ENCODE measurements around the gene EIF4EBP3.

EIF4EBP3 gene

DNA sequence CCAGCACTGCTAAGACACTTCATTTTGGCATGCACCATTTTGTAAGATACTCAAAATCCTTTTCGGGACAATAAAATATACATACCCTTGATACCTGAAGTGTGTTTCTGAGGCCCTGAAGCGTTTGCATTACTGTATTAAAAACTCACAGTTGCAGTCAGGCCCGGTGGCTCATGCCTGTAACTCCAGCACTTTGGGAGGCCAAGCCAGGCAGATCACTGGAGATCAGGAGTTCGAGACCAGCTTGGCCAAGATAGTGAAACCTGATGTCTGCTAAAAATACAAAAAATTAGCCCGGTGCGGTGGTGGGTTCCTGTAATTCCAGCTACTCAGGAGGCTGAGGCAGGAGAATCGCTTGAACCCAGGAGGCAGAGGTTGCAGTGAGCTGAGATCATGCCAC, 2.5 kb upstream of the EIF4EBP3 start:
- TF ChIP-seq FOXP2 (optimal IDR thresholded peaks at IDR 0.05; ENCODE audit: borderline replicate concordance, extremely low read depth, extremely low read length, insufficient read depth) (no peak), TAF1 (IDR thresholded peaks at IDR 0.05; ENCODE audit: borderline replicate concordance, insufficient read depth, low read length) (no peak), POLR2AphosphoS5 (IDR thresholded peaks at IDR 0.05; ENCODE audit: low read depth, low read length) (no peak), SIN3A (IDR thresholded peaks at IDR 0.05; ENCODE audit: borderline replicate concordance, insufficient read depth, low read length) (no peak)
- TF ChIP-seq, protein P1, sequence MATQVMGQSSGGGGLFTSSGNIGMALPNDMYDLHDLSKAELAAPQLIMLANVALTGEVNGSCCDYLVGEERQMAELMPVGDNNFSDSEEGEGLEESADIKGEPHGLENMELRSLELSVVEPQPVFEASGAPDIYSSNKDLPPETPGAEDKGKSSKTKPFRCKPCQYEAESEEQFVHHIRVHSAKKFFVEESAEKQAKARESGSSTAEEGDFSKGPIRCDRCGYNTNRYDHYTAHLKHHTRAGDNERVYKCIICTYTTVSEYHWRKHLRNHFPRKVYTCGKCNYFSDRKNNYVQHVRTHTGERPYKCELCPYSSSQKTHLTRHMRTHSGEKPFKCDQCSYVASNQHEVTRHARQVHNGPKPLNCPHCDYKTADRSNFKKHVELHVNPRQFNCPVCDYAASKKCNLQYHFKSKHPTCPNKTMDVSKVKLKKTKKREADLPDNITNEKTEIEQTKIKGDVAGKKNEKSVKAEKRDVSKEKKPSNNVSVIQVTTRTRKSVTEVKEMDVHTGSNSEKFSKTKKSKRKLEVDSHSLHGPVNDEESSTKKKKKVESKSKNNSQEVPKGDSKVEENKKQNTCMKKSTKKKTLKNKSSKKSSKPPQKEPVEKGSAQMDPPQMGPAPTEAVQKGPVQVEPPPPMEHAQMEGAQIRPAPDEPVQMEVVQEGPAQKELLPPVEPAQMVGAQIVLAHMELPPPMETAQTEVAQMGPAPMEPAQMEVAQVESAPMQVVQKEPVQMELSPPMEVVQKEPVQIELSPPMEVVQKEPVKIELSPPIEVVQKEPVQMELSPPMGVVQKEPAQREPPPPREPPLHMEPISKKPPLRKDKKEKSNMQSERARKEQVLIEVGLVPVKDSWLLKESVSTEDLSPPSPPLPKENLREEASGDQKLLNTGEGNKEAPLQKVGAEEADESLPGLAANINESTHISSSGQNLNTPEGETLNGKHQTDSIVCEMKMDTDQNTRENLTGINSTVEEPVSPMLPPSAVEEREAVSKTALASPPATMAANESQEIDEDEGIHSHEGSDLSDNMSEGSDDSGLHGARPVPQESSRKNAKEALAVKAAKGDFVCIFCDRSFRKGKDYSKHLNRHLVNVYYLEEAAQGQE (IDR thresholded peaks at IDR 0.05; ENCODE audit: insufficient read depth in 1 of 2, low read depth in 2 of 2, low read length in 2 of 2): no peak

DNA sequence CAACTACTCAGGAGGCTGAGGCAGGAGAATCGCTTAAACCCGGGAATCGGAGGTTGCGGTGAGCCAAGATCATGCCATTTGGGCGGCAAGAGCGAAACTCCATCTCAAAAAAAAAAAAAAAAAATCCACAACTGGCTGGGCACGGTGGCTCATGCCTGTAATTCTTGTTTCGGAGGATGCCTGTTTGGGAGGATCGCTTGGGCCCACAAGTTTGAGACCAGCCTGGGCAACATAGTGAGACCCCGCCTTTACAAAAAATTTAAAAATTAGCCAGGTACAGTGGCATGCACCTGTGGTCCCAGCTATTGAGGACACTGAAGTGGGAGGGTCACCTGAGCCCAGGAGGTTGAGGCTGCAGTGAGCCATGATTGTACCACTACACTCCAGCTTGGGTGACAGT, 1.9 kb upstream of the EIF4EBP3 start:
- no peak for TF ChIP-seq POLR2AphosphoS5 (IDR thresholded peaks at IDR 0.05; ENCODE audit: low read depth, low read length)
- TF ChIP-seq SIN3A (IDR thresholded peaks at IDR 0.05; ENCODE audit: borderline replicate concordance, insufficient read depth, low read length): no peak
- TF ChIP-seq FOXP2 (optimal IDR thresholded peaks at IDR 0.05; ENCODE audit: borderline replicate concordance, extremely low read depth, extremely low read length, insufficient read depth): no peak
- TF ChIP-seq, protein P1 (IDR thresholded peaks at IDR 0.05; ENCODE audit: insufficient read depth in 1 of 2, low read depth in 2 of 2, low read length in 2 of 2): no peak
- TF ChIP-seq TAF1 (IDR thresholded peaks at IDR 0.05; ENCODE audit: borderline replicate concordance, insufficient read depth, low read length): no peak

DNA sequence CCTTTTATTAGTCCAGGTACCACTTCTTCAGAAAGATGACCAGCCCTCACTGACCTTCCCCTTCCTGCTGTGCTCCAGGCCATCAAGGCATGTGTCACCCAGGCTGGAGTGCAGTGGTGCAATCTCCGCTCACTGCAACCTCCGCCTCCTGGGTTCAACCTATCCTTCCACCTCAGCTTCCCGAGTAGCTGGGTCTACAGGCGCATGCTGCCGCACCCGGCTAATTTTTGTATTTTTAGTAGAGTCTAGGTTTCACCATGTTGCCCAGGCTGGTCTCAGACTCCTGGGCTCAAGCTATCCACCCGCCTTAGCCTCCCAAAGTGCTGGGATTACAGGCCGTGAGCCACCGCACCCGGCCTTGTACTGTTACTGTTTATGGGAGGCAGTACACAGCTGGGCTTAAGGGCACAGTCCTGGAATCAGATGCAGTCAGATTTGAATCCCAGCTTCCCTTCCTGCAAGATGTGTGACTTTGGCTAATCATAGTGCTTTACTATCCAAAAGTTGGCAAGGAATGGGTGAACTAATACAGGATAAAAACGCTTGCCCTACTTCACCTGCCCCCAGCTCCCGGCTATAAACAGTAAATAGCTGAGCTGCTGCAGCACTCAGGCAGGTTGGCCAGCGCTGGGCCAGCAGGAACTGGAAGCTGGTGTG, 483 bp upstream of the EIF4EBP3 start:
- TF ChIP-seq TAF1 (IDR thresholded peaks at IDR 0.05; ENCODE audit: borderline replicate concordance, insufficient read depth, low read length): no peak
- no peak for TF ChIP-seq SIN3A (IDR thresholded peaks at IDR 0.05; ENCODE audit: borderline replicate concordance, insufficient read depth, low read length)
- TF ChIP-seq FOXP2 (optimal IDR thresholded peaks at IDR 0.05; ENCODE audit: borderline replicate concordance, extremely low read depth, extremely low read length, insufficient read depth): no peak
- TF ChIP-seq, protein P1 (IDR thresholded peaks at IDR 0.05; ENCODE audit: insufficient read depth in 1 of 2, low read depth in 2 of 2, low read length in 2 of 2): no peak
- no peak; the same call in 1 of the 2 replicates for TF ChIP-seq POLR2AphosphoS5 (IDR thresholded peaks at IDR 0.05; ENCODE audit: low read depth, low read length)

GRCh38 chr5:140548300-140548688, 832 bp downstream of the EIF4EBP3 start:
- no peak for TF ChIP-seq POLR2AphosphoS5 (IDR thresholded peaks at IDR 0.05; ENCODE audit: low read depth, low read length)
- TF ChIP-seq TAF1 (IDR thresholded peaks at IDR 0.05; ENCODE audit: borderline replicate concordance, insufficient read depth, low read length): no peak
- no peak for TF ChIP-seq FOXP2 (optimal IDR thresholded peaks at IDR 0.05; ENCODE audit: borderline replicate concordance, extremely low read depth, extremely low read length, insufficient read depth)
- TF ChIP-seq, protein P1 (IDR thresholded peaks at IDR 0.05; ENCODE audit: insufficient read depth in 1 of 2, low read depth in 2 of 2, low read length in 2 of 2): no peak
- no peak for TF ChIP-seq SIN3A (IDR thresholded peaks at IDR 0.05; ENCODE audit: borderline replicate concordance, insufficient read depth, low read length)

Data from PFSK-1 (cell line).